Mucosa of descending colon (tissue), 3 donors: Measurements from ENCODE around the gene PRSS57. TPM values are rescaled to one million over a fixed set of nuclear protein-coding genes. Genes with fewer than 3 reads are reported as not detected.
A peak's percentile ranks its signal among the peaks of the same experiment; 100 is the strongest.

ENCODE experiments used
- ATAC-seq: fragments of 200-7000 bp; cut with Tn5 transposase; one replicate; pipeline ENCODE4 v1.9.1; 2020; ENCODE audit warnings: mild to moderate bottlenecking, moderate library complexity
- DNase-seq, 3 donors: peaks; one replicate each; pipeline ENCODE4 v3.0.0-alpha.2; 2020
- H3K36me3 ChIP-seq: fragments of 200-600 bp; one replicate; pipeline ENCODE4 v1.8.0; 2021; ENCODE audit warnings: low read depth, mild to moderate bottlenecking
- H3K4me1 ChIP-seq: fragments of 200-600 bp; one replicate; pipeline ENCODE4 v1.8.0; 2021; ENCODE audit warnings: low read depth, mild to moderate bottlenecking
- H3K4me3 ChIP-seq: fragments of 200-600 bp; one replicate; pipeline ENCODE4 v1.8.0; 2021; ENCODE audit warnings: mild to moderate bottlenecking
- H3K9me3 ChIP-seq: fragments of 200-600 bp; one replicate; pipeline ENCODE4 v1.8.0; 2021; ENCODE audit warnings: mild to moderate bottlenecking
- intact Hi-C, 2 donors: fragments of 100-400 bp; cut with DNase I in 1 of 2; cut with micrococcal nuclease in 1 of 2; formaldehyde crosslinking; loops; one replicate each; pipeline versions ENCODE4 v1.11.0 to v1.11.1; 2022; cut with DNase I, micrococcal nuclease
- total RNA-seq, 3 donors: library from RNA; stranded (reverse); fragmentation: NEBNext Ultra II Directional in 2 of 3; extraction: Animal tissue kit (Norgen Biotek cat#: 25700) in 2 of 3; gene quantifications; one replicate each; pipeline versions ENCODE4 v1.2.1 to v1.2.4, GENCODE V29; 2021 to 2023
- TF ChIP-seq, protein P1 (sequence below): fragments of 200-600 bp; IDR thresholded peaks from one replicate; pipeline ENCODE4 v1.8.0; 2022; ENCODE audit warnings: antibody characterized with exemption, mild to moderate bottlenecking
- donor health status: DM: no; HTN: no; CAD: no; lungs with moderate emphysema.
- donor health status: DM: no; HTN: no; CAD: no.
- donor health status: DM: no; HTN: yes; CAD: no.

PRSS57 gene
- total RNA-seq, 3 donors from 2014 or later: not detected

DNA sequence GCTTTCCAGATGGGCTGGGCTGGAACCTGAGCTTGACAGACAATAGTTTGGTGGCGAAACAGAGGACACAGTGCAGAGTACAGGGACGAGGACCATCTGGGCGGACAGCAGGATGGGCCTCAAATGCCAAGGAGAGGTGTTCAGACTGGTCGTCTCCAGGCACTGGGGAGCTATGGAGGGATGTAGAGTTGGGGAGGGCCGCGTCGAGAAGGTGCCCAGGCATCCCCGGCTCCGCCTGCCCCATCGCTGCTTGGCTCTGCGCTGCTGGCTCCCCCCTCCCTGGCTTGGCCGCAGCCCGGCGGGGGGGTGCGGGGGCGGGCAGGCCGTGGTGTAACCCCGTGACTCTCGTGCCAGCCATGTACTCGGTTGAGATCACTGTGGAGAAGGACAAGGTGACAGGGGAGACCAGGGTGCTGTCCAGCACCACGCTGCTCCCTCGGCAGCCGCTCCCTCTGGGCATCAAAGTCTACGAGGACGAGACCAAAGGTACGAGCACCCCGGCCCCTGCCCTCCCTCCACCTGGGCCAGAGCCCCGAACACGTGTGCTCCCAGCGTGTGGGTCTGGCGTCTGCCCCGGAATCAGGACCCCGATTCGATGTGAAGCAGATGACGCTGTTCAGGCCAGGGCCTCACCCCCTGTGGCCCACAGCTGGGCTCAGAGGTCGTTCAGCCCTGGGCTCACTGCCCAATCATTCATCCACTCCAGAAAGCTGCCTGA, 44.9 kb upstream of the PRSS57 start:
- Histone ChIP-seq H3K4me1 (peaks cover 36% of the 10 kb centered on the region), H3K9me3 (peaks cover 4% of the 10 kb centered on the region), H3K36me3 (no peaks in the 10 kb centered on the region), H3K4me3 (no peak overlapping the region)
- TF ChIP-seq, protein P1, sequence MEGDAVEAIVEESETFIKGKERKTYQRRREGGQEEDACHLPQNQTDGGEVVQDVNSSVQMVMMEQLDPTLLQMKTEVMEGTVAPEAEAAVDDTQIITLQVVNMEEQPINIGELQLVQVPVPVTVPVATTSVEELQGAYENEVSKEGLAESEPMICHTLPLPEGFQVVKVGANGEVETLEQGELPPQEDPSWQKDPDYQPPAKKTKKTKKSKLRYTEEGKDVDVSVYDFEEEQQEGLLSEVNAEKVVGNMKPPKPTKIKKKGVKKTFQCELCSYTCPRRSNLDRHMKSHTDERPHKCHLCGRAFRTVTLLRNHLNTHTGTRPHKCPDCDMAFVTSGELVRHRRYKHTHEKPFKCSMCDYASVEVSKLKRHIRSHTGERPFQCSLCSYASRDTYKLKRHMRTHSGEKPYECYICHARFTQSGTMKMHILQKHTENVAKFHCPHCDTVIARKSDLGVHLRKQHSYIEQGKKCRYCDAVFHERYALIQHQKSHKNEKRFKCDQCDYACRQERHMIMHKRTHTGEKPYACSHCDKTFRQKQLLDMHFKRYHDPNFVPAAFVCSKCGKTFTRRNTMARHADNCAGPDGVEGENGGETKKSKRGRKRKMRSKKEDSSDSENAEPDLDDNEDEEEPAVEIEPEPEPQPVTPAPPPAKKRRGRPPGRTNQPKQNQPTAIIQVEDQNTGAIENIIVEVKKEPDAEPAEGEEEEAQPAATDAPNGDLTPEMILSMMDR: no peak
- DNase-seq (peak in 1 of 3 donors; percentile 62), ATAC-seq (peak; percentile 16)
- intact Hi-C loops: loop anchor here in 1 of 2 donors (10.0 kb wide), 1 partner anchor 155 kb away; the partner anchor contains the start of gene HCN2

GRCh38 chr19:738509-739128, 43.4 kb upstream of the PRSS57 start:
- ATAC-seq: peak; percentile 79
- TF ChIP-seq, protein P1: no peak
- intact Hi-C loops: loop anchor here in 1 of 2 donors (10.0 kb wide), 1 partner anchor 154 kb away; the partner anchor contains the start of gene HCN2
- Histone ChIP-seq H3K9me3 (no peaks in the 10 kb centered on the region), H3K4me1 (peaks cover 40% of the 10 kb centered on the region), H3K4me3 (no peak overlapping the region), H3K36me3 (no peaks in the 10 kb centered on the region)
- DNase-seq: peak; percentile 84 to 85 (median 85)

DNA sequence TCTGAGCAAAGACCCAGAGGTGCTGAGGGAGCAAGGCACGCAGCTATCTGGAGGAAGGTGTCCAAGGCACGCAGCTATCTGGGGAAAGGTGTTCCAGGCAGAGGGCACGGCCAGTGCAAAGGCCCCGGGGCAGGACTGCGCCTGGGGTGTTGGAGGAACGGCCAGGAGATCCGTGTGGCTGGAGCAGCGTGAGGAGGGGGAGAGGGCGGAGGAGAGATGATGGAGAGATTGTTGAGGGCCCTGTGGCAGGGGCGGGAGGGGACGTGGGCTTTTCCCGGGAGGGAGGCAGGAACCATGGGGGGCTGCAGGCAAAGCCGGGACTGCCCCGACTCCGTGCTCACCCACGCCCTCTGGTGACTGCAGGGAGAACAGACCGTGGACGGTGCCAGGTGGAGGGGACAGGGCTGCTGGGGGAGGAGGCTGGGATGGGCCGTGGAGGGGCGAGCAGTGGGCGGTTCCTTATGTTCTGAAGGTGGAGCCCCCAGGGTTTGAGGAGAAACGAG, 42.4 kb upstream of the PRSS57 start:
- Histone ChIP-seq H3K36me3 (no peaks in the 10 kb centered on the region), H3K4me1 (peaks cover 35% of the 10 kb centered on the region), H3K4me3 (no peak overlapping the region), H3K9me3 (no peaks in the 10 kb centered on the region)
- TF ChIP-seq, protein P1: peak; percentile 45
- peak in 2 of 3 donors; percentile 66 to 80 for DNase-seq
- peak; percentile 53 for ATAC-seq
- intact Hi-C loops: loop anchor here in 1 of 2 donors (10.0 kb wide), 1 partner anchor 153 kb away; the partner anchor contains the start of gene HCN2

DNA sequence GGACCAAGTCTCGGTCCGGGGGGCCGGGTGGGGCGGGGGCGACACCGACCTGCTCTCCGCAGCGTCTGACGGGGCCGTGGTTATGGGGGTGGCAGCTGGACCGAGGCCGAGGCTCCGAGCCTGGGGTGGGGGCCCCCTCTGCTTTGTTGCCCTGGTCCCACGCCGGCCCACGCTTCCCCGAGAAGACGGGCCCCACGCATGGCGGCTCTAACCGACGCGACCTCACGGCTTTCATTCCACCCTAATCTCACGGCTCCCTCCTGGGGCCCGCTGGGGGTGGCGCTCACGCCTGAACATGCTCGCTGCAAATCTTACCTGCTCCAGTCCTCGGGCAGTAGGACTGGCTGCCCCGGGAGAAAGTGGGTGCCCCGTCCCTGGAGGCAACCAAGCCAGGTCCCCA, 40.9 kb upstream of the PRSS57 start:
- H3K36me3 ChIP-seq: no peaks in the 10 kb centered on the region
- DNase-seq (no peak), ATAC-seq (no peak)
- H3K4me3 ChIP-seq: no peak overlapping the region
- TF ChIP-seq, protein P1: no peak
- no peaks in the 10 kb centered on the region for H3K9me3 ChIP-seq
- intact Hi-C loops: loop anchor here in 1 of 2 donors (10.0 kb wide), 1 partner anchor 151 kb away; the partner anchor contains the start of gene HCN2
- peaks cover 25% of the 10 kb centered on the region for H3K4me1 ChIP-seq

DNA sequence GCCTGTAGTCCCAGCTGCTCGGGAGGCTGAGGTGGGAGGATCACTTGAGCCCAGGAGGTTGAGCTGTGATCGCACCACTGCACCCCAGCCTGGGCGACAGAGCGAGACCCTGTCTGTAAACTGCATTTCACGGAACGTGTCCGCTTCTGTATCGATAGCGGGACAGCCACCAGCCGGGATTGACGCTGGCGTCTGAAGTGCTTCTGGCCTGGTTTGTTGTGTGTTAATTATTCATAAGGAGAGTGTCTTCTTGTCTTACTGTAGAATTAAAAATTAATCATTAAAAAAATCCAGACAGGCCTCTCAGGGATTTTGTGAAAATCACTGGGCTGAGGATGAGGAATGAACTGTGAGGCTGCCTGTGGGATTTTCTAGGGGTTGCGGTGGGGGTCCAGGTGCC, 39.5 kb upstream of the PRSS57 start:
- TF ChIP-seq, protein P1: no peak

More for the DNA sequence above, 39.5 kb upstream of the PRSS57 start:
- ATAC-seq (no peak), DNase-seq (no peak)
- peaks cover 20% of the 10 kb centered on the region for H3K4me1 ChIP-seq
- H3K4me3 ChIP-seq: no peak overlapping the region
- intact Hi-C loops: loop anchor here (5.0 to 10.0 kb wide), 2 partner anchors 67 to 150 kb away; partner anchors contain the start of gene HCN2 (in 1 of the 2)
- H3K9me3 ChIP-seq: no peaks in the 10 kb centered on the region
- no peaks in the 10 kb centered on the region for H3K36me3 ChIP-seq
